ENCODE data around the gene CNBD2. TPM values are rescaled to one million over a fixed set of nuclear protein-coding genes. Genes with fewer than 3 reads are reported as not detected.

CNBD2 gene
- polyA plus RNA-seq, 3 donors, result 8.0 to 11.3 (median 9.3) TPM

GRCh38 chr20:35954200-35954906, 14.0 kb upstream of the CNBD2 start, which contains the start of gene SCAND1:
Gene SCAND1 (minus strand): TSS chr20:35954502. CDS start chr20:35954284, 218 bp downstream.
- Mint-ChIP-seq H3K9me3 (peaks cover 0 to 2% (median 0%) of the 10 kb centered on the region in 7 donors), H3K27ac (peak within 1 kb of the TSS; percentile 96 to 99 (median 98)), H3K4me3 (peak within 1 kb of the TSS; percentile 97 to 100), H3K4me1 (peaks cover 21% of the 10 kb centered on the region), H3K36me3 (peaks cover 0 to 5% of the 10 kb centered on the region in 2 donors), H3K27me3 (ENCODE audit: low read depth in 3 of 3) (no peaks in the 10 kb centered on the region)
- Histone ChIP-seq H3K9me3 (replicated peaks in 1 of 2; ENCODE audit: control insufficient read depth in 1 of 2, insufficient read depth in 1 of 2, low read length in 2 of 2) (no peaks in the 10 kb centered on the region), H4K20me1 (ENCODE audit: insufficient read depth, low read length) (peaks cover 20% of the 10 kb centered on the region), H3K36me3 (replicated peaks in 1 of 2; ENCODE audit: control insufficient read depth in 1 of 2, insufficient read depth in 2 of 2, low read length in 2 of 2) (peaks cover under 1 to 1% of the 10 kb centered on the region in 2 donors), H3K27me3 (ENCODE audit: control insufficient read depth in 2 of 2, insufficient read depth in 2 of 2, low read length in 2 of 2) (no peaks in the 10 kb centered on the region), H3K9ac (ENCODE audit: insufficient read depth, low read length, poor library complexity, severe bottlenecking) (peak within 1 kb of the TSS; percentile 99), H3K4me1 (ENCODE audit: control insufficient read depth in 1 of 2, insufficient read depth in 2 of 2, low read length in 2 of 2) (peaks cover 22 to 29% of the 10 kb centered on the region in 2 donors), H3K4me3 (replicated peaks in 1 of 3; ENCODE audit: low read depth in 2 of 3, low read length in 3 of 3) (peak within 1 kb of the TSS; percentile 82 to 94 (median 94)), H3K4me2 (replicated peaks; ENCODE audit: extremely low read depth, low read length, poor library complexity, severe bottlenecking) (peak within 1 kb of the TSS; percentile 99), H2AFZ (ENCODE audit: insufficient read depth, low read depth, low read length, poor library complexity, severe bottlenecking) (peak within 1 kb of the TSS; percentile 88), H3K27ac (ENCODE audit: low read depth in 1 of 2, low read length in 2 of 2) (peak within 1 kb of the TSS; percentile 96 to 99), H3K79me2 (ENCODE audit: insufficient read depth, low read length) (peaks cover 31% of the 10 kb centered on the region)
- peak; percentile 92 to 95 (median 95) for DNase-seq
- TF ChIP-seq CTCF (IDR thresholded peaks at IDR 0.05), result peak; percentile 97
- WGBS (ENCODE audit: insufficient coverage), result under 1% methylated on average over 76 of the region's 76 CpGs
- intact Hi-C loops (cut with micrococcal nuclease), result loop anchor here in 1 of 2 donors (10.0 kb wide), 1 partner anchor 110 kb away; no protein-coding TSS in a partner anchor

GRCh38 chr20:35954907-35955251, 13.5 kb upstream of the CNBD2 start:
- Histone ChIP-seq H3K4me1 (ENCODE audit: control insufficient read depth in 1 of 2, insufficient read depth in 2 of 2, low read length in 2 of 2) (peaks cover 22 to 29% of the 10 kb centered on the region in 2 donors), H3K27ac (ENCODE audit: low read depth in 1 of 2, low read length in 2 of 2) (peak overlapping the region; percentile 96 to 99), H3K4me3 (replicated peaks in 1 of 3; ENCODE audit: low read depth in 2 of 3, low read length in 3 of 3) (peak overlapping the region; percentile 82 to 94 (median 94)), H4K20me1 (ENCODE audit: insufficient read depth, low read length) (peaks cover 17% of the 10 kb centered on the region), H3K4me2 (replicated peaks; ENCODE audit: extremely low read depth, low read length, poor library complexity, severe bottlenecking) (peak overlapping the region; percentile 99), H3K9me3 (replicated peaks in 1 of 2; ENCODE audit: control insufficient read depth in 1 of 2, insufficient read depth in 1 of 2, low read length in 2 of 2) (no peaks in the 10 kb centered on the region), H2AFZ (ENCODE audit: insufficient read depth, low read depth, low read length, poor library complexity, severe bottlenecking) (peak overlapping the region; percentile 88), H3K9ac (ENCODE audit: insufficient read depth, low read length, poor library complexity, severe bottlenecking) (peak overlapping the region; percentile 99), H3K79me2 (ENCODE audit: insufficient read depth, low read length) (peaks cover 31% of the 10 kb centered on the region), H3K27me3 (ENCODE audit: control insufficient read depth in 2 of 2, insufficient read depth in 2 of 2, low read length in 2 of 2) (no peaks in the 10 kb centered on the region), H3K36me3 (replicated peaks in 1 of 2; ENCODE audit: control insufficient read depth in 1 of 2, insufficient read depth in 2 of 2, low read length in 2 of 2) (no peaks in the 10 kb centered on the region)
- H3K36me3 Mint-ChIP-seq, result peaks cover 0 to 5% of the 10 kb centered on the region in 2 donors
- H3K4me1 Mint-ChIP-seq, result peaks cover 21% of the 10 kb centered on the region
- H3K27me3 Mint-ChIP-seq (ENCODE audit: low read depth in 3 of 3), result no peaks in the 10 kb centered on the region
- intact Hi-C loops (cut with micrococcal nuclease), result loop anchor here in 1 of 2 donors (10.0 kb wide), 1 partner anchor 110 kb away; no protein-coding TSS in a partner anchor
- DNase-seq, result peak; percentile 26 to 48 (median 45)
- H3K27ac Mint-ChIP-seq, result peak overlapping the region; percentile 96 to 99 (median 98)
- H3K9me3 Mint-ChIP-seq, result peaks cover 0 to 2% (median 0%) of the 10 kb centered on the region in 7 donors
- H3K4me3 Mint-ChIP-seq, result peak overlapping the region; percentile 97 to 100
- TF ChIP-seq CTCF (IDR thresholded peaks at IDR 0.05), result no peak
- under 1% methylated on average over 14 of the region's 19 CpGs for WGBS (ENCODE audit: insufficient coverage)

All from CD14-positive monocyte (primary cell).